ENCODE measurements around the gene MRTO4. TPM values are rescaled to one million over a fixed set of nuclear protein-coding genes. Genes with fewer than 3 reads are reported as not detected.

MRTO4 gene
- total RNA-seq, 1 experiment from 2014 or later: 117 TPM

DNA sequence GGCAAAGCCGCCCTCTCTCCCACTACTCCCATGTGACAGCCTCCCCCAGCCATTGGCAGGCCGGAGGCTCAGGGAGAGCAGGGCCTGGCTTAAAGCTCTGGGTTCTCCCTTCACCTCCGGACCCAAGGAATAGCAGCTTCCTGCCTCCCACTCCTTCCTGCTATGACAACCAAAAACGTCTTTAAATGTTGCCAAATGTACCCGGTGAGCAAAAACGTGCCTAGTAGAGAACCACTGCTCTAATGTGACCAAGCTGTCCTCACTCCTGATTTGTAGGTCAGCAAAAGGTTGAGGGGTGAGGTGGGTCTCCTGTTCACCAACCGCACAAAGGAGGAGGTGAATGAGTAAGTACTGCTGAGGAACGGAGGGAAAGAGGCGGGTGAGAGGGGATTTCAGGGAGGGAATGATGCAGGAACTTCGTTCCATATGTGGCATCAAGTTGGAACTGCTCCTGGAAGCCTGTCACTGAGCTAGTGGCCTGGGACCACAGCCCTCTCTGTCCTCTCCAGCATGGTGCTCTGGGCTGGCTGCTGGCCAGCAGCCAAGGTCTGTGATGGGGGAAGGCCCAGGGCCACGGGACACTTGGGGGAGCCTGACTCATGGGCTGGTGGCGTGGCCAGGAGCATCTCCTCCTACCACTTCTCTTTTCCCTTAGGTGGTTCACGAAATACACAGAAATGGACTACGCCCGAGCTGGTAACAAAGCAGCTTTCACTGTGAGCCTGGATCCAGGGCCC lies 5.7 kb downstream of the MRTO4 start:
- Histone ChIP-seq H3K9me3 (ENCODE audit: low read length) (no peaks in the 10 kb centered on the region), H4K20me1 (ENCODE audit: low read length) (peaks cover 22% of the 10 kb centered on the region), H3K36me3 (ENCODE audit: low read depth, low read length) (peaks cover 58% of the 10 kb centered on the region), H3F3A (ENCODE audit: low read length, unreplicated experiment) (no peaks in the 10 kb centered on the region), H3K4me2 (ENCODE audit: low read length) (no peak overlapping the region), H2AFZ (ENCODE audit: low read length) (no peak overlapping the region), H3K9me2 (replicated peaks; ENCODE audit: low read length) (no peaks in the 10 kb centered on the region), H3K9ac (ENCODE audit: low read length) (no peak overlapping the region), H3K79me2 (ENCODE audit: low read length) (peaks cover 36% of the 10 kb centered on the region), H3K4me1 (ENCODE audit: insufficient read depth, low read length) (peaks cover 15% of the 10 kb centered on the region), H3K27me3 (ENCODE audit: low read length) (no peaks in the 10 kb centered on the region), H3K27ac (ENCODE audit: low read length) (no peak overlapping the region), H3K4me3 (ENCODE audit: low read length) (no peak overlapping the region)
- ChIA-PET CTCF (no interaction called here), POLR2A (ENCODE audit: unreplicated experiment) (no interaction called here)
- DNase-seq (no peak), ATAC-seq (no peak)
- intact Hi-C loops (cut with micrococcal nuclease): no loop called here
- TF ChIP-seq EZH2 (IDR thresholded peaks at IDR 0.05; ENCODE audit: low read length, unreplicated experiment): no peak
- TF ChIP-seq EZH2phosphoT487 (IDR thresholded peaks at IDR 0.05; ENCODE audit: borderline replicate concordance, low read length): no peak
- TF ChIP-seq, protein P1, sequence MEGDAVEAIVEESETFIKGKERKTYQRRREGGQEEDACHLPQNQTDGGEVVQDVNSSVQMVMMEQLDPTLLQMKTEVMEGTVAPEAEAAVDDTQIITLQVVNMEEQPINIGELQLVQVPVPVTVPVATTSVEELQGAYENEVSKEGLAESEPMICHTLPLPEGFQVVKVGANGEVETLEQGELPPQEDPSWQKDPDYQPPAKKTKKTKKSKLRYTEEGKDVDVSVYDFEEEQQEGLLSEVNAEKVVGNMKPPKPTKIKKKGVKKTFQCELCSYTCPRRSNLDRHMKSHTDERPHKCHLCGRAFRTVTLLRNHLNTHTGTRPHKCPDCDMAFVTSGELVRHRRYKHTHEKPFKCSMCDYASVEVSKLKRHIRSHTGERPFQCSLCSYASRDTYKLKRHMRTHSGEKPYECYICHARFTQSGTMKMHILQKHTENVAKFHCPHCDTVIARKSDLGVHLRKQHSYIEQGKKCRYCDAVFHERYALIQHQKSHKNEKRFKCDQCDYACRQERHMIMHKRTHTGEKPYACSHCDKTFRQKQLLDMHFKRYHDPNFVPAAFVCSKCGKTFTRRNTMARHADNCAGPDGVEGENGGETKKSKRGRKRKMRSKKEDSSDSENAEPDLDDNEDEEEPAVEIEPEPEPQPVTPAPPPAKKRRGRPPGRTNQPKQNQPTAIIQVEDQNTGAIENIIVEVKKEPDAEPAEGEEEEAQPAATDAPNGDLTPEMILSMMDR (conservative IDR thresholded peaks at IDR 0.05; ENCODE audit: low read depth, low read length): no peak
- BruUV-seq (replicated peaks): no TSS peak

DNA sequence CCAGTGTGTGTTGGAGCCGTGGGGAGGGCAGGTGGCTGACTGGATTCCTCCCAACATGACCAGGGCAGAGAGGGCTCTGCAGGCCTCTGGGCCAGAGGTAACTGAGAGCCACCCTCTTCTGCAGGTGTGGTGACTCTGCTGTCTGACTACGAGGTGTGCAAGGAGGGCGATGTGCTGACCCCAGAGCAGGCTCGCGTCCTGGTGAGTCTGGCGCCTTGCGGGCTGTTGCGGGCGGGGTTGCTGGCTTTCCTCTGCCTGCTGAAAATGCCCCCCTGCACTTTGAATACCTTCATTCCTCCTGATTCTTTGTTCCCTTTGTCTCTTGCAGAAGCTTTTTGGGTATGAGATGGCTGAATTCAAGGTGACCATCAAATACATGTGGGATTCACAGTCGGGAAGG lies 6.7 kb downstream of the MRTO4 start:
- no peak overlapping the region for H3K9ac ChIP-seq (ENCODE audit: low read length)
- no peak overlapping the region for H2AFZ ChIP-seq (ENCODE audit: low read length)
- TF ChIP-seq EZH2phosphoT487 (IDR thresholded peaks at IDR 0.05; ENCODE audit: borderline replicate concordance, low read length) (no peak), EZH2 (IDR thresholded peaks at IDR 0.05; ENCODE audit: low read length, unreplicated experiment) (no peak)
- TF ChIP-seq, protein P1 (conservative IDR thresholded peaks at IDR 0.05; ENCODE audit: low read depth, low read length): no peak
- peaks cover 58% of the 10 kb centered on the region for H3K36me3 ChIP-seq (ENCODE audit: low read depth, low read length)
- no peaks in the 10 kb centered on the region for H3F3A ChIP-seq (ENCODE audit: low read length, unreplicated experiment)
- no peaks in the 10 kb centered on the region for H3K27me3 ChIP-seq (ENCODE audit: low read length)
- CTCF ChIA-PET: no interaction called here
- peaks cover 26% of the 10 kb centered on the region for H3K79me2 ChIP-seq (ENCODE audit: low read length)
- DNase-seq (no peak), ATAC-seq (no peak)
- no peak overlapping the region for H3K27ac ChIP-seq (ENCODE audit: low read length)
- no peak overlapping the region for H3K4me2 ChIP-seq (ENCODE audit: low read length)
- BruUV-seq (replicated peaks): no TSS peak
- no peaks in the 10 kb centered on the region for H3K9me3 ChIP-seq (ENCODE audit: low read length)
- intact Hi-C loops (cut with micrococcal nuclease): no loop called here
- H4K20me1 ChIP-seq (ENCODE audit: low read length): peaks cover 14% of the 10 kb centered on the region
- POLR2A ChIA-PET (ENCODE audit: unreplicated experiment): no interaction called here
- no peak overlapping the region for H3K4me3 ChIP-seq (ENCODE audit: low read length)
- no peaks in the 10 kb centered on the region for H3K9me2 ChIP-seq (replicated peaks; ENCODE audit: low read length)
- H3K4me1 ChIP-seq (ENCODE audit: insufficient read depth, low read length): peaks cover 8% of the 10 kb centered on the region

Measured in PC-3 (cell line).